Eye (tissue), 1 donor: ENCODE measurements around the gene DIP2C.
"Not testable (repeated sequence)": the region's sequence is repeated elsewhere in the genome, so short reads cannot be mapped to it uniquely, and the experiment has no call there.

ENCODE experiments used
- DNase-seq: peaks from one replicate; pipeline ENCODE4 v3.0.0-alpha.2; 2015

The DIP2C gene

GRCh38 chr10:526651-527312, 162.7 kb downstream of the DIP2C start:
- DNase-seq, result no peak

DNA sequence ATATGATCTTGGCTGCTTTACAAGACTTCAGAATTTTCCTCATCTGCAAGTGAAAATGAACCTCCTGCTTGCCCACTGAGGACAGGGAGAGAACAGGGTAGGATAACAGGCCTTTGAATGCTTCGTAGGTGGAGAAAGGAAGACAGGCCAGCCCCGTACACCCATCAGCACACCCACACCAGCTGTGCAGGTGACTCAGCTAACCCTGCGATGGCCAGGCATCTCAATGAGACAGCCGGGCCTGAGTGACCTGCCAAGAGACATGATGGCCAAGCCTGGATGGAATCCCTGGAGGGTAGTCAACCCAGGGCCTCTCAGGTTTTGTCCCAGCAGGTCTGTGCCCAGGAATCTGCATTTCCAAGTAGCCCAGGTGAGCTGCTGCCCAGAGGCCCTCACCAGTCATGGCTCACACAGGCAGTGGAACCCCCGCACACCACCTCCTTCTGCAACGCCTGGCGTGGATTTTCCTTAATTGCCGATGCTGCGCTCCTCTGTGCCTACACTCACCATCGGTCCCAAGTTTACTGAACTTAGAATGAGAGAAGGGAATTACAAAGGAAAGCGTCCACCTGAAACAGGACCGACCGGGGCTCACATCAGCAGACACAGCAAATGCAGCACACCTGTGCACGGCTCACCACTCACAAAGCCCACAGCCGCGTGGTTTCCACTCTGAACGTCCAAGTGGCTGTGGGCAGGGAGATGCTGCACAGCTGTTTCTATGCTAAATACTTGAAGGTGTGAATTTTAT, 163.7 kb downstream of the DIP2C start:
- DNase-seq, result no peak

GRCh38 chr10:523925-524324, 165.5 kb downstream of the DIP2C start:
- DNase-seq, result no peak

GRCh38 chr10:522350-522749, 167.1 kb downstream of the DIP2C start:
- no peak for DNase-seq

- DNase-seq, result peak; percentile 57
These were observed 167.9 kb downstream of the DIP2C start for GRCh38 chr10:521261-522250.

- DNase-seq, result no peak
These were observed 169.1 kb downstream of the DIP2C start for GRCh38 chr10:520402-520787.

GRCh38 chr10:519716-520401, 169.6 kb downstream of the DIP2C start:
- DNase-seq, result no peak

DNA sequence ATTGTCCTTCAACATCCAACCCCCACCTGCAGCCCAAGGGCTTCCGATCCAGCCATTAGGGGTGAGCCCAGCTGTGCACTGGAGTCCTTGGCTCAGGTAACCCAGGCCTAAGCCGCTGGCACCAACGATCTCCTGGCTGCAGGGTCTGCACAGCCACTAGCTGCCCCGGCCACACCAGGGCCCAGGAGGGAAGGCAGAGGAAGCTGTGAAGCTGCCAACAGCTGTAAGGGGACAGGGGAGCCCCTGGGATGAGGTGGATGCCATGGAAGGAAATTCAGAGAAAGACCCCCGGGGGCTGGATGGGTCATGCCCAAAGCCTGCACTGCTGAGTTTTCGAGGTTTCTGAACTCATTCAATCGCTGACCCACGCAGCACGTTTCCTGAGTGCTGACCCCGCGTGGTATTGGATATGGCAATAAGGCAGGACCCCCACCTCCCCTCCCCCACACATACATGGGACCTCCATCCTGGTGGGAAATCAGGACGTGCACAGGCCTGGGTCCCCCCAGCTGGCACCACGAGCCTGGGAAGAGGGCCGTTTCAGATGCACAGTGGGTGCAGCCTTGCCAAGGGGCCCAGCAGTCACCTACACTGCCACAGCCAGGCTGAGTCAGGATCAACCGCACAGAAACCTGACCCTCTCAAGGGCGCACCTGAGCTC, 170.3 kb downstream of the DIP2C start:
- no peak for DNase-seq

DNA sequence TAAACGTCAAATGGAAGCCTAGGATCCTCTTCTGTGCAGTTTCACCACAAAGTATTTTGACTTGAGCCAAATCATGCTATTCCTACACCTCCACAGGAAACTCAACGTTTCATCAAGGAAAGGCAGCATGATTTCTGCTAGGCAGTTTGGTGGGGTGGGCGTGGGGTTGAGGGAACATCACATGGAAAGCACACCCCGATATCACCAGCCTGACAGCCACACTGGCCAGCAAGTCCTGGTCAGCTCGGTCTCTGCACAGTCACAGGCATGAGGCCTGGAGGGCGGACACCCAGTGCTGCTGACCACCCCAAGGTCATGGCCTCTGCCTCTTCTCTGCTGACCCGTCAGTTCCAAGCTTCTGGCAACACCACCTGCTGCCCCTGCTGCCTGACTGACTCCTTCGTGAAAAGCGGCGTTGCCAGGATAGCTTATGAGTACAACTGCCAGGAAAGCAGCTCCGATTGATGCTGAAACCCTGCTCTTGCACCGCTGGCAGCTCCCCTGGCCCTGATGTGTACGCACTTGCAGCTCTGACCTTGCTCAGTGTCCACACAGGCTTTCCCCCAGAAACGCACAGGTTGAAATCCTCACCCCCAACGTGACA, 171.5 kb downstream of the DIP2C start:
- DNase-seq, result no peak

GRCh38 chr10:517241-517830, 172.1 kb downstream of the DIP2C start:
- peak; percentile 67 for DNase-seq

GRCh38 chr10:516764-517163, 172.7 kb downstream of the DIP2C start:
- no peak for DNase-seq

GRCh38 chr10:515674-516073, 173.8 kb downstream of the DIP2C start:
- DNase-seq, result no peak

DNA sequence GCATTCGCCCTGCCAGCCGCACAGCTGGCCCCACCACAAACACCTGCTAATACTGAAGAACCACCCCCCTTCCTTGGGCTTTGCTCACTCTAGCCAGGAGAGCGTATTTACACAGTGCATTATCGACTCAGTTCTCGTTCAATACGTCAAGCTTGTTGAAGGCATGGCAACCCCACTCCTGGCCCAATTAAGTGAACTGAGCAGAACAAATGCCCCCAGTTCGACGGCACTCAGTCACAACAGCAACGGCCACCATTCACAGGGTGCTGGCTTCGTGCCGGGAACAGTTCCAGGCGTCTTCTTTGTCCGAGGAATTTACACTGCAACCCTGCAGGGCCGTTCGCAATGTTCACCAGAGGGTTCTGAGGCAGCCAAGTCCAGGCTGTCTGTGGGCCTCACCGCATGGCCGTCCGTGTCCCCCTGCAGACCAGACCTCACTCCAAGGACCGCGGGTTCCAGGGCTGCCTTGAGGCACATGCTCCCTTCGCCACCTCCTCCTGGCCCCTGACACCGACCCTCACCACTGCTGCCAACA, 175.3 kb downstream of the DIP2C start:
- DNase-seq, result peak; percentile 74

- DNase-seq, result no peak
These were observed 176.1 kb downstream of the DIP2C start for GRCh38 chr10:513393-513792.

GRCh38 chr10:512661-513060, 176.8 kb downstream of the DIP2C start:
- not testable (repeated sequence) for DNase-seq

DNA sequence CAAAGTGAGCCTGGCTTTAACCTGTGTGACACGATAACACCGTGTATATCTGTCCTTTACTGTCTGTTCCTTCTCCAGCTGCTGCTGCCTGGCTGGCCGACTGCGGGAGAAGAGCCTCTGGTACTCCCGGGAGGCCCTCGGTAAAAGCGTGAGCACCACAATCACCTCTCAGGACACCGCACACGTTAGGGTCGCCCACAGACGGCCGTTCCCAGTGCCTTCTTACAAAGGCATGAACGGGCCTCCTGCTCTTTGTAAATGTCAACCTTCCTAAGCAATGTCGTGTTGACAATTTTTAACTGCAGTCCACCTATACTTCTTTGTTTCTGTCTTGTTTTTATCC, 177.6 kb downstream of the DIP2C start:
- DNase-seq, result no peak

- peak; percentile 97 for DNase-seq
These were observed 178.2 kb downstream of the DIP2C start for GRCh38 chr10:511101-511848.

DNA sequence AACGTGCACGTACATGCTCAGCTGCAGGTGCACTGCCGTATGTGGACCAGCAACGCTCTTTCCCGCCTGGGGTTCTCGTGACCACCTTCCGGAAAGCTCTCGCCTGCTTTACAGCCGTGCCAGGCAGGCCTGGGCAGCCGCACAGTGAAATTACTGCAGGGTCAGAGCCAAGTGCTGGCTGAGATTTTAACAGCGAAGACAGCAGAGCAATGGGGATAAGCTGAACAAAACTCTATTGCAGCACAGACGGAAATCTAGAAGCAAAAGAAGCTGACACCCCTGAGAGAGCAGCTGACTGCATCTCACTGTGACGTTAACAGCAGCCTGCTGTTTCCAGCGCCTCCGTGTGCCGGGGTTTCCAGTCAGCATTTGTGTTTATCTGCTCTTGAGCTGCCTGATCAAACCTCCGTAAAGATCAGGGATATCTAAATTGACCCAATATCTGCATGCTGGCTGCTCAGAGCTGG, 179.0 kb downstream of the DIP2C start:
- no peak for DNase-seq

GRCh38 chr10:509361-510102, 179.9 kb downstream of the DIP2C start:
- no peak for DNase-seq

DNA sequence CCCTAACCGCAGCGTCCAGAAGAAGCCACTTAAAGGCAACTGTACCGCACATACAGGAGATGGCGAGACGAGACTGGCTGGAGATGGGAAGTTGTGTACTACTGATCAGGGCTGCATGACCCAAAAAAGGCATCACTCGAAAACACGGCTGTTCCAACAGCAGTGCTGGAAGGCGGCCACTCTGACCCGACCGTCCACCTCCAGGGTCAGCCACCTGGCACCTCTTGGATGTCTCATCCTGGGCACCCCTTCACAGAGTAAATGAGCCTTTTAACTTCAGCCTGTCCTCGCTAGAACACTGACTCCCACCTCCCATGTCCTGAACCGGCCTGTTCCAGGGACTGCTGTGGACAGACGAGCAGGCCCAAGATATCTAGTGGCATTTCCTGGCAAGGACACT, 180.7 kb downstream of the DIP2C start:
- no peak for DNase-seq
